Measurements from ENCODE around the gene FRRS1L.
"Not testable (repeated sequence)": the region's sequence is repeated elsewhere in the genome, so short reads cannot be mapped to it uniquely, and the experiment has no call there.

The FRRS1L gene

DNA sequence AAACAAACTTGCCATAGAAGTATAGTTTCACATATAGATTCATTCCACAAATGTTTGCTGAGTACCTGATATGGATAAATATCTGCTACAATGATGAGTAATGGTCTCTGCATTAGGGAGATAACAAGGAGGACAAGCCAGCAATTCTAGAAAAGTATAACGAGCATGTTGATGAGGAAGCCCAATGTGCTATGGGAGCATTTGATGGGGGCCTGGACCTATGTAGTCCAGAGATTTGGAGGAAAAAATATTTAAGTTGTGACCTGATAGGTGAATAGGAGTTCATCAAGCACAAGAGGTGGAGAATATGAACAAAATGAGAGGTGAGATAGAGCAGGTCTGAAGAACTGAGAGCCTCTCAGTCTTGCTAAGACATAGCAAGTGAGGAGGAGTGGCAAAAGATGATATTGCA, 32.9 kb downstream of the FRRS1L start:
- in situ Hi-C loops (cut with MboI; ENCODE audit: low sequenced_read_pairs) = no loop called here

- in situ Hi-C loops (cut with MboI; ENCODE audit: low sequenced_read_pairs) = no loop called here
Measured at GRCh38 chr9:109133533-109133932, 33.5 kb downstream of the FRRS1L start.

DNA sequence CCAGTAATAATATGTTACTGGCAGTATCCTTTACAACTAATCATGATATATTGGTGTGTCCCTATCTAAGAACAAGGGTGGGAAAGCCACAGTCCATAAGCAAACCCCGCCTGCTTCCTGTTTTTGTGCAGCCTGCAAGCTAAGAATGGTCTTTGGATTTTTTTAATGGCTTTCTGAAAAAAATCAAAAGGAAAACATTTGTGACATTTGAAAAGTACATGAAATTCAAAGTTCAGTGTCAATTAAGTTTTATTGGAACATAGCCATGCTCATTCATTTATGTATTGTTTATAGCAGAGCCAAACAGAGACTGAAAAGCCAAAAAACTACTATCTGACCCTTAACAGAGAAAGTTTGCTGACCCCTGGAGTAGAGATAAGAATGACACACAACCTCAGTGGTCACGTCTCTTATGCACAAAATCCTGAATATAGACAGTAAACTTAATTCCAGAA, 34.5 kb downstream of the FRRS1L start:
- in situ Hi-C loops (cut with MboI; ENCODE audit: low sequenced_read_pairs) = no loop called here

- in situ Hi-C loops (cut with MboI; ENCODE audit: low sequenced_read_pairs) = no loop called here
Measured at GRCh38 chr9:109129470-109130197, 37.4 kb downstream of the FRRS1L start.

DNA sequence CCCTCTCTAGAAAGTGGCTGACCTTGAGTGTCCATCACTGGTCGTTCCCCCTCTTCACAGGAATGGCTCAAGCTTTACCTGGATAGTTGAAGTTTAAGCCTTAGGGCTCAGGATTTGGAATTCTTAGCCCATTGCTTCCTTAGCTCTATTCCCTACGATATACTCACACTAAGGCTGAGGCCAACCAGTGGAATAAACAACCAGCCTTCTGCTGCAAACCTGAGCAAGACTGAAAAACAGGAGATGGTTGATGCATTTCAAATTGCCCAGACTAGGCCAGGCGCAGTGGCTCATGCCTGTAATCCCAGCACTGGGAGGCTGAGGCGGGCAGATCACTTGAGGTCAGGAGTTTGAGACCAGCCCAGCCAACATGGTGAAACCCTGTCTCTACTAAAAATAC, 40.4 kb downstream of the FRRS1L start:
- in situ Hi-C loops (cut with MboI; ENCODE audit: low sequenced_read_pairs) = not testable (repeated sequence)

DNA sequence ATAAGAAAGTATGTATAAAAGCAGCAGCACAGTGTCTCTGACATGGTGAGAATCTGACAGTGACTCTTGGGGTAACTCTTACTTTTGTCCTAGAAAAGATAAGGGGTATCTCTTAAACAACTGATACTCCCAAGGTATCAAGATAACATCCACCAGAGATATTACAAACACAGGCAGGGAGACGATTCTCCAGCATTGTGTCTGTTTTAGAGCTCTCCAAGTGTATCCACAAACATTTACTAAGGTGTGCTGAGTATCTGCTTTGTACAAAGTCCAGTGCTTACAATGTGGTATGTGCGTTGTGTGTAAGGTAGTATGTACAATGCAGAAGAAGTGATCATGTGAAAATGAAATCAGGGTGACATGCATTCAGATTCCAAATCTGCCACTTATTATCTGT, 42.9 kb downstream of the FRRS1L start:
- in situ Hi-C loops (cut with MboI; ENCODE audit: low sequenced_read_pairs) = no loop called here

DNA sequence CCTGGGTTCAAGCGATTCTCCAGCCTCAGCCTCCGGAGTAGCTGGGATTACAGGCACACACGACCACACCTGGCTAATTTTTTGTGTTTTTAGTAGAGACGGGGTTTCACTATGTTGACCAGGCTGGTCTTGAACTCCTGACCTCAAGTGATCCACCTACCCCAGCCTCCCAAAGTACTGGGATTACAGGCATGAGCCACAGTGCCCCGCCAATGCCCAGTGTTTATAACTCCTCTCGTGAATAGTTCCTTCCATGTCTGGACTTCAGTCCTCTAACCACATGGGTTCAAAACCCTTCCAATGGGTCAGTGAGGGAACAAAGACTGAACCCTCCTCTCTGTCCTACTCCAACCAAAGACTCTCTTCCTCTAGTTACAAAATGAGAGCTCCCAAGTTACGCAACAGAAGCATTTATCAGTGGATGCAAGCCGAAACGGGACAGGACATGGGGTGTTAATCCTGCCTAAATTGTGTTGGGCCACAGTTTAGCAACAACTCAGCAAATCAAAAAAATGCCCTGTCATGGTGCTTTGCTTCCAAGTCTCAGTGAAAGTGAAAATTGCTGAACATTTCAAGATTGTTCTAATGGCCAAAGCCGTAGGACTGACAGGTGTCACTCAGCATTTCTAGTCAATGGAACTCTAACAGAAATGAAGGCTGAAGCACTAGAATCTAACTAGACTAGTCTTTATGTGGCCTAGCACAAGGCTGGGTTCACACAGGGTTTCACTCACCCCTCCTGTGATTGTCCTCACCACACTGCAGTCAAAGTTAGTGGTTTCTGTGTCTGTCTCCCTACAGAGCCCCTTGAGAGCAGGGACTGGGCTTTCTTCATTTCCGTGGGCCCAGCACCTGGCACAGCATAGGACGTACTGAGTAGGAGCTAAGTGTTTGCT, 44.1 kb downstream of the FRRS1L start:
- in situ Hi-C loops (cut with MboI; ENCODE audit: low sequenced_read_pairs) = no loop called here

DNA sequence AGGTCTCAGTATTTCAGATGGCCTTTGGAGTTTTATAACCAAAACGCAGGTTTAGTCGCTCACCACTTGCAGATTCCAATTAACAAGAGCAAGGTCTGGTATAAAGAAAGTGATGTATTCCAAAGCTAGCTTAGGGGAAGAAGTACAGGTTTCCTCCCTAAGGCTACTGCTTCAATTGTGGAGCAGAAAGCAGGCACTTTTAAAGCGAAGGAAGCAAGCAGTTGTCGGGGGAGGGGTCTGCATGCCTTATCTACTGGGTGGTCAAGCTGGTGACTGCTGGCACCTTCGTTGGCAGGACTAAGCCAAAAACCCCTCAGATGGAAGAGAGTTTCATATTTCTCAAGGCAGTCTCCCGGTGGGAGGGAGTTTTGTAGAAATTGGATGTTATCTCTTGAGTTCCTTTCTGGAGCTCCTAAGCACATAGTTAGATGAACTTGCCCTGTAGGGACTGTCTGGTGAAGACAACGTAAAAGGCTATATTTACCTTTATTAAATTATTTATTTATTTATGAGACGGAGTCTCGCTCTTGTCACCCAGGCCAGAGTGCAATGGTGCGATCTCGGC, 45.7 kb downstream of the FRRS1L start:
- in situ Hi-C loops (cut with MboI; ENCODE audit: low sequenced_read_pairs) = no loop called here

DNA sequence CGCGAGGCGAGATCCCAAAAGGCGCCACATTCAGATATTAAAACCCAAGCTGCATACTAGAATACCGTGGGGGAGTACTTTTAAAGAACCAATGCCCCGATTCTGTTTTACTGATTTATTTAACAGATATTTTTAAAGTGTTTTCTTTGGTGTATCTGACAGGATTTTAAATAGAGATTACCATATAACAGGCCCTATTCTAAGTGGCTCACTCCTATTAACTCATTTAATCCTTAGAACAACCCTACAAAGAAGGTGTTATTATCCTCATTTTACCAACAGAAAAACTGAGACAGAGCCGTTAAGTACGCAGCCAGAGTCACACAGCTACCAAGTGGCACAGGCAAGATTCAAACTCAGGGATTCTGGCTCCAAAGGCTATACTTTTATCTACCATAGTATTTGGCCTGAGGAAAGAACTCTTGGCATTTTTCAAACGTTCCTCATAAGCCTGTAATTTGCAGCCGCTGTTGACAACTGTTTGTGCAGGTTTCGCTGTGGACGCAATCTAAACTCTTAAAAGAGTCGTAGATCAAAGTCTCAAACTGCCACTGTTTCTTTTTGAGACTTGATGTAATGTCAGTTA, 46.8 kb downstream of the FRRS1L start:
- in situ Hi-C loops (cut with MboI; ENCODE audit: low sequenced_read_pairs) = no loop called here

DNA sequence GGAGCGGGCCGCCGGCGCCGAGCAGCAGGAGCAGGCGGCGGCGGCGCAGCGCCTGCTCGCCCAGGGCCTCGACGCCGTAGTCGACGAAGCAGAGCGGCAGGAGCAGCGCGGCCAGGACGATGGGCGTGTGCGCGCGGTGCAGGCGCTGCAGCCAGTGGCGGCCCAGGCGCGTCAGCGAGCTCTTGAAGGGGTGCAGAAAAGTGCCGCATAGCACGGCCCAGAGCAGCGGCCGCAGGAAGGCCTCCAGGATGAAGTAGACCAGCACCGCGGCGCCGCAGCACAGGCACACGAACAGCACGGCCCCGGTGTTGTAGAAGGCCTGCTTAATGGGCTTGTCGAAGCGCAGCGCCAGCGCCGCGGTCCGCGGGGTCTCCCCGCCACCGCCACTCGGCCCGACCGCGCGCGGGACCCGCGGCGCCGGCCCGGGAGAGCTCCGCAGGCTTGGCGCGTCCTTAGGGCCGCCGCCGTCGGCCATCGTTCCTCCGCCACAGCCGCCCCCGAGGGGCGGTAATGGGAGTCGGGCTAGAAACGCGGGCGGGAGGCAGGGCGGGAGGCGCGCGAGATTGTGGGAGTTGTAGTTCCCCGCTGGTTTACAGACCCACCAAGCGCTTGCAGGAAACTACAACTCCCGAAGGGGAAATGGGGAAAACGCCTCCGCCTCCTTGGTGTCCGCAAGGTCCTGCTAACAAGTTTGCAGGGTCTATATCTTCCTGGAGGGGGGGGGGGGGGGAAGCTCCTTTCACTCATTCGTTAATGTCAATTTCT, 47.4 kb downstream of the FRRS1L start, which contains the start of gene TMEM245:
Gene TMEM245 (minus strand): TSS at position 509 of the 765 bp plus-strand sequence. CDS start 34 bp downstream, at position 475.
- in situ Hi-C loops (cut with MboI; ENCODE audit: low sequenced_read_pairs) = no loop called here

DNA sequence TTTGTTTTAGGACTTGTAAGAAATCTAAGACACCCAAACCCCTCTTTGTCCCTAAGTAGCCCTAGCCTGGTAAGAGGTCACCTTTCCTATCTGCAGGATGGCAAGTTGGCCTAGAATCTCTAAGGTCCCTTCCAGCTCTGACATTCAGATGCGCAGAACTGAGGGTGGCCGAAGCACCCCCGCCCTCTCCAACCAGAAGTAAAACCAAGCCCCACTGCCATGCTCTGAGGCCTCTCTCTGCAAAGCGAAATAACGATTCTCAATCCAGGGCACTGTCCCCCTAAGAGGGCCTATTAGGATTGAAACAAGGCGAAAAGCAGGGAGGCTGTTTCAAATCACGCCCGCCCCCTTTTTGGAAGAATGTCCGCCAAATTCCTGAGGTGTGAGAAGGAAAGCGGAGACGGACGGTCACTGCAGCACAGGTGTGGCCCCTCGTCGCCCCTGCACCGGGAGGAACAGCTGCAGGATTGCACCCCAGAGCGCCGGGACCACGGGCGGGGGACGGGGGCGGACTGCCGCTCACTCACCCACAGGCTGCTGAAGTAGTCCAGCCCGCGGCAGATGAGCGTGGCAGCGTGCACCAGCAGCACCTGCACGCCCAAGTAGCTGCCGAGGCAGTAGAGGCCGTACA, 48.1 kb downstream of the FRRS1L start:
- in situ Hi-C loops (cut with MboI; ENCODE audit: low sequenced_read_pairs) = no loop called here

DNA sequence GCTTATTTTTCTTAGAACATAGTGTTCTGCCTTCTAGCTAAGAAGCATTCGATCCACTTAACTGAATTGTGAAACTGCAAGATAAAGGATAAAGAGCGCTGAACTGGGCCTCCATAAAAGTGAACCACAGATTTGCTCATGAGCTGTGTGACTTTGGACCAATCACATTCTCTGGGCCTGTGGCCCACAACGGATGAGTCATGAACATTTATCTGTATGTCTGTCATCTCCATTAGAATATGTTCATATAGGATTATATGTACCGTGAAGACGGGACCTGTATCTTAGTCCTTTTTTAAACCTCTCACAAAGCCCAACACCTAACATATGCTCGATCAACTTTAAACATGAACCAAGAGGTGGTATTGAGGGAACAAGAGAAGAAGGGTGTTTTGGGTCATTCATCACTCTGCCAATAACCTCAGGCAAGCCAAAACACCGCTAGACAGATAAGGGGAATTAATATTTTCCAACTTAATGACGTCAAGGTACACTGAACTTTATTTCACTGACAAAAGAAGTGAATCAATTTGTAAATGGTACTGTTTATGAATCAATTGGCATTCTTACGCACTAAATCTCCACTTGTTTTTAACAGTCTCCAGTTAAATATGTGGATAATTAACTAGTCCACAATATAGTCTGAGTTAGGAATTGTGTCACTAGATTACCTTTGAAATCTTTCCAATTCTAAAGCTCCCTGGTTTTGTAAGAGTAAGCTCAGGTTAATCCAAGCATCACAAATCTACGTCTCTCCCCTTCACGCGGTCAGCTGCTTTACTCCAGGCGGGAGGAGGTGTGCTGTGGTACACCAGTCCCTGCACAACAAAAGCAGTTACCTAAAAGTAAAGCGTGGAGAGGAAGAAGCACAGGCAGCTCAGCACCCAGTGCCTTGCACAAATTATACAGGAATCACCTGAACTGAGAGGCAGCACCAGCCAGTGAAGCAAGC, 48.9 kb downstream of the FRRS1L start:
- in situ Hi-C loops (cut with MboI; ENCODE audit: low sequenced_read_pairs) = no loop called here

DNA sequence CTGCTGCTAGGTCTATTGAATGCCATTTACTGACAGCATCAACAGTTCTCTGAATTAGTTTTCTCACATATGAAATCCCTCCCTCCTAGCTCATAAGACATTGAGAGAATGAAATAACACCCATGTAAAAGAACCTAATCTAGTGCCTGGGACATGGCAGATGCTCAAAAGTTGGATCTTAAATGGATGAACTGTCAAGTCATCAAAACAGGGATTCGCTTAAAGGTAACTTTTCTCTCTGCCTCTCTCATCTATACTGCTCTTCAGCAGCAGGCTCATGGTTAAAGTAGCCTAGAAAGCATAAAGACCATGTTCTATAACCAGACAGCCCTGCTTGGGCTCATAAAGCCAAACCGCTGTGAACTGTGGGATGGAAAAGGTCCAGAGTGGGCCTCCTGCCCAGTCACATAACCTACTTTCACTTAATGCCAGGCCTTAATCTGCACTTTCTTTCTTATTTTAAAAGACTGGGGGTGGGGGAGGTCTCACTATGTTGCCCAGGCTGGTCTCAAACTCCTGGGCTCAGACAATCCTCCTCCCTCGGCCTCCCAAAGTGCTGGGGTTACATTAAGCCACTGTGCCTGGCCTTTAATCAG, 51.0 kb downstream of the FRRS1L start:
- in situ Hi-C loops (cut with MboI; ENCODE audit: low sequenced_read_pairs) = no loop called here

DNA sequence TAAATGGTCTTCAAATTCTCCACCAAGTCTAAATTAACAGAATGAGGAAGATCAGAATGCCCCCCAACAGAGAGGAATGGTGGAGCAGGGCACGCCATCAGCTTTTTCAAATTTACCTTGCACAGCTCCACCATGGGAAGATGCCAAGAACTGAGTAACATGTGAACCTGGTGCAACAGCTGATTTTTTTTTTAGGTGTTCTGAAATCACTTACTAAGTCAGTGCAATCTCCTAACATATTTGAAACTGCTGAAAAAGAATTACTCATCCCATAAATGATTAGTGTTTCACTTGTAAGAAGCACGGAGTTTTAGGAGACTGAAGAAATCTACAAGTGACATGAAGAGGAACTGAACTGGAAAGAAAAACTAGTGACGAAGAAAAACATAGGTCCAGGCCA, 52.4 kb downstream of the FRRS1L start:
- in situ Hi-C loops (cut with MboI; ENCODE audit: low sequenced_read_pairs) = no loop called here

- in situ Hi-C loops (cut with MboI; ENCODE audit: low sequenced_read_pairs) = no loop called here
Measured at GRCh38 chr9:109113892-109114609, 53.0 kb downstream of the FRRS1L start.

DNA sequence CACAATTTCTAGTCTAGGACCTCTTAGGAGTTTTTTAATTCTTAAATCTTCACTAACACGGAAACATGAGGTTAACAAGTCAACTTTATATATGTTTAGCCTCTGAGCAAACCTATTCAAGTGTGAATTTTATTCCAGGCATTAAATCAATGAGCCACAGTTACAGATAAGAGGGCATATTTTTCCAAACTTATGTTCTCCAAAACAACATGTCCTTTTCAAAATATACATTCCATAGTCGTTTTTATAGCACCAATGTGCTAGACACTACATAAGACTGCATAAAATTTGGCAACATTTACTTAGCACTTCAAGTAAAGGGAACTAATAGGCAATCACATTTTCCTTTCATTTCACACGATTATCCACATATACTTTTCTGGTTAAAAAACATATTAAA, 53.8 kb downstream of the FRRS1L start:
- in situ Hi-C loops (cut with MboI; ENCODE audit: low sequenced_read_pairs) = no loop called here

GRCh38 chr9:109110329-109111021, 56.6 kb downstream of the FRRS1L start:
- in situ Hi-C loops (cut with MboI; ENCODE audit: low sequenced_read_pairs) = no loop called here

Measured in HL-60/S4 treated with retinoic acid at 250 ng/mL for 4 days and 3 days (cell line).